H1 (cell line): ENCODE measurements around the gene DCUN1D2. TPM values are rescaled to one million over a fixed set of nuclear protein-coding genes. Genes with fewer than 3 reads are reported as not detected.

ENCODE experiments used
- EP300 ChIP-seq, 2 experiments: IDR thresholded peaks; 1 replicate in 1 of 2; 2 replicates in 1 of 2; pipeline ENCODE4 v1.6.1; 2011 to 2012; ENCODE audit warnings: low read depth in 2 of 2, low read length in 2 of 2, mild to moderate bottlenecking in 2 of 2, borderline replicate concordance in 1 of 2, inconsistent platforms in 1 of 2, moderate library complexity in 1 of 2
- HDAC6 ChIP-seq: IDR thresholded peaks from one replicate; pipeline ENCODE4 v1.7.1; 2012; ENCODE audit warnings: low read depth, mild to moderate bottlenecking, inconsistent platforms, low read length, moderate library complexity
- POU5F1 ChIP-seq: IDR thresholded peaks from 2 replicates; pipeline ENCODE4 v1.6.1; 2011; ENCODE audit warnings: low read depth, mild to moderate bottlenecking, low read length, moderate library complexity
- RBBP5 ChIP-seq: IDR thresholded peaks from 2 replicates; pipeline ENCODE4 v1.7.1; 2012; ENCODE audit warnings: low read depth, mild to moderate bottlenecking, inconsistent platforms, low read length, moderate library complexity, borderline replicate concordance
- TEAD4 ChIP-seq: IDR thresholded peaks from 2 replicates; pipeline ENCODE4 v1.6.1; 2012; ENCODE audit warnings: low read depth, low read length, inconsistent platforms, mixed read lengths
- polyA plus RNA-seq, 7 experiments: library from polyadenylated mRNA; depleted of rRNA in 3 of 7; stranded (reverse) in 5 of 7; unstranded in 2 of 7; fragments of >200 nt in 5 of 7; fragments of 200-250 nt in 2 of 7; gene quantifications; 1 replicate in 5 of 7; 2 replicates in 1 of 7; 4 replicates in 1 of 7; pipeline versions ENCODE4 v1.2.1 to v1.2.3, GENCODE V29; 2011 to 2013; ENCODE audit warnings: missing spikeins in 2 of 7, mixed read lengths in 2 of 7
- total RNA-seq: library from RNA; stranded (reverse); fragmentation: NEBNext Ultra II Directional; extraction: Animal tissue kit (Norgen Biotek cat#: 25700); gene quantifications from 2 replicates; pipeline ENCODE4 v1.2.1, GENCODE V29; 2021

DCUN1D2 gene
- total and polyA plus RNA-seq, 2 of the 8 experiments (the other 6 are each of a cell fraction or from before 2014, with no cell fraction given), result 19.5 to 35.3 TPM

- TF ChIP-seq RBBP5 (peak; percentile 45), HDAC6 (no peak), TEAD4 (peak; percentile 100), EP300 (IDR thresholded peaks at IDR 0.05; ENCODE audit: borderline replicate concordance in 1 of 2, low read depth in 2 of 2, low read length in 2 of 2) (peak in 1 of 2 experiments; percentile 84; a peak in 1 of 3 replicates), POU5F1 (0 out of 2 replicates have a peak, but pooled peaks have one; percentile 23)
These were observed 41.8 kb upstream of the DCUN1D2 start (continued) for GRCh38 chr13:113532156-113532806.
